Neural progenitor cell (in vitro differentiated cells): ENCODE results near the gene PDE9A. TPM values are rescaled to one million over a fixed set of nuclear protein-coding genes. Genes with fewer than 3 reads are reported as not detected.

Experiments used
- DNase-seq: peaks from one replicate; pipeline ENCODE4 v3.0.0-alpha.2; 2016; ENCODE audit warnings: low spot score
- H2AFZ ChIP-seq: fragments of 200-600 bp; sonication (generic); replicated peaks from 2 replicates; pipeline ENCODE4 v1.6.1; 2016; ENCODE audit warnings: antibody characterized with exemption
- H3F3A ChIP-seq: fragments of 200-600 bp; sonication (generic); 2 replicates; pipeline ENCODE4 v1.6.1; 2016; ENCODE audit warnings: antibody characterized with exemption, low read depth
- H3K27ac ChIP-seq: fragments of 200-600 bp; sonication (generic); 2 replicates; pipeline ENCODE4 v1.5.1; 2016; ENCODE audit warnings: mild to moderate bottlenecking
- H3K27me3 ChIP-seq: fragments of 200-600 bp; sonication (generic); 2 replicates; pipeline ENCODE4 v1.6.1; 2016; ENCODE audit warnings: mild to moderate bottlenecking, moderate library complexity
- H3K36me3 ChIP-seq: fragments of 200-600 bp; sonication (generic); 2 replicates; pipeline ENCODE4 v1.5.1; 2016
- H3K4me1 ChIP-seq: fragments of 200-600 bp; sonication (generic); 2 replicates; pipeline ENCODE4 v1.6.1; 2016; ENCODE audit warnings: mixed run types
- H3K4me2 ChIP-seq: fragments of 200-600 bp; sonication (generic); 2 replicates; pipeline ENCODE4 v1.6.1; 2016
- H3K4me3 ChIP-seq: fragments of 200-600 bp; sonication (generic); 2 replicates; pipeline ENCODE4 v1.5.1; 2016
- H3K79me2 ChIP-seq: fragments of 200-600 bp; sonication (generic); 2 replicates; pipeline ENCODE4 v1.6.1; 2016; ENCODE audit warnings: low read depth
- H3K9ac ChIP-seq: fragments of 200-600 bp; sonication (generic); 2 replicates; pipeline ENCODE4 v1.6.1; 2016
- H3K9me3 ChIP-seq: fragments of 200-600 bp; sonication (generic); 2 replicates; pipeline ENCODE4 v1.5.1; 2016; ENCODE audit warnings: low read depth
- H4K20me1 ChIP-seq: fragments of 200-600 bp; sonication (generic); 2 replicates; pipeline ENCODE4 v1.6.1; 2016; ENCODE audit warnings: low read depth
- H3K27ac Mint-ChIP-seq: 3 replicates; pipeline ENCODE4 v1.8.0; 2021; ENCODE audit warnings: mixed read lengths
- H3K27me3 Mint-ChIP-seq: 2 replicates; pipeline ENCODE4 v1.8.0; 2022; ENCODE audit warnings: low read depth, mild to moderate bottlenecking, inconsistent platforms, moderate library complexity, mixed read lengths; ENCODE audit not compliant: insufficient read depth
- H3K36me3 Mint-ChIP-seq: 3 replicates; pipeline ENCODE4 v1.8.0; 2021; ENCODE audit warnings: mixed read lengths
- H3K4me1 Mint-ChIP-seq: 3 replicates; pipeline ENCODE4 v1.8.0; 2021; ENCODE audit warnings: mixed read lengths
- H3K4me3 Mint-ChIP-seq: 3 replicates; pipeline ENCODE4 v1.8.0; 2021; ENCODE audit warnings: mild to moderate bottlenecking, moderate library complexity, mixed read lengths
- H3K9me3 Mint-ChIP-seq: 3 replicates; pipeline ENCODE4 v1.8.0; 2020; ENCODE audit warnings: mixed read lengths
- CTCF ChIP-seq: fragments of 200-600 bp; sonication (generic); IDR thresholded peaks from 2 replicates; pipeline ENCODE4 v1.5.1; 2017; ENCODE audit warnings: antibody characterized with exemption, mild to moderate bottlenecking
- EZH2 ChIP-seq: fragments of 200-600 bp; sonication (generic); IDR thresholded peaks from 2 replicates; pipeline ENCODE4 v1.6.1; 2017; ENCODE audit warnings: antibody characterized with exemption, mild to moderate bottlenecking, moderate library complexity
- EZH2phosphoT487 ChIP-seq: fragments of 200-600 bp; sonication (generic); IDR thresholded peaks from 2 replicates; pipeline ENCODE4 v1.6.1; 2017; ENCODE audit warnings: antibody characterized with exemption
- total RNA-seq: library from RNA; depleted of rRNA; stranded (reverse); fragments of >200 nt; gene quantifications from 2 replicates; pipeline ENCODE4 v1.2.3, GENCODE V29; 2015; ENCODE audit warnings: low replicate concordance

PDE9A gene
- total RNA-seq, 1 donor from 2014 or later, result 41.0 TPM

- Histone ChIP-seq H3K4me3 (no peak overlapping the region), H4K20me1 (no peaks in the 10 kb centered on the region), H3K4me2 (no peak overlapping the region), H3F3A (no peaks in the 10 kb centered on the region), H2AFZ (no peak overlapping the region), H3K36me3 (no peaks in the 10 kb centered on the region), H3K79me2 (no peaks in the 10 kb centered on the region), H3K9ac (no peak overlapping the region), H3K27ac (no peak overlapping the region), H3K4me1 (no peaks in the 10 kb centered on the region), H3K27me3 (no peaks in the 10 kb centered on the region), H3K9me3 (no peaks in the 10 kb centered on the region)
- Mint-ChIP-seq H3K36me3 (peaks cover 16% of the 10 kb centered on the region), H3K27ac (no peak overlapping the region), H3K27me3 (no peaks in the 10 kb centered on the region), H3K9me3 (peaks cover 4% of the 10 kb centered on the region), H3K4me3 (no peak overlapping the region), H3K4me1 (no peaks in the 10 kb centered on the region)
- TF ChIP-seq EZH2, result no peak
- no peak for TF ChIP-seq CTCF
- TF ChIP-seq EZH2phosphoT487, result no peak
- no peak for DNase-seq
Observed at GRCh38 chr21:42690586-42690985, 37.2 kb downstream of the PDE9A start.

GRCh38 chr21:42691901-42692559, 38.6 kb downstream of the PDE9A start:
- Mint-ChIP-seq H3K4me3 (no peak overlapping the region), H3K9me3 (no peaks in the 10 kb centered on the region), H3K27me3 (no peaks in the 10 kb centered on the region), H3K4me1 (no peaks in the 10 kb centered on the region), H3K27ac (no peak overlapping the region), H3K36me3 (peaks cover 12% of the 10 kb centered on the region)
- H3K27me3 ChIP-seq, result no peaks in the 10 kb centered on the region
- no peak overlapping the region for H2AFZ ChIP-seq
- no peak overlapping the region for H3K9ac ChIP-seq
- H4K20me1 ChIP-seq, result peaks cover 4% of the 10 kb centered on the region
- TF ChIP-seq EZH2, result no peak
- TF ChIP-seq EZH2phosphoT487, result no peak
- TF ChIP-seq CTCF, result no peak
- no peak overlapping the region for H3K27ac ChIP-seq
- H3K4me1 ChIP-seq, result no peaks in the 10 kb centered on the region
- no peak overlapping the region for H3K4me2 ChIP-seq
- no peaks in the 10 kb centered on the region for H3K36me3 ChIP-seq
- H3F3A ChIP-seq, result no peaks in the 10 kb centered on the region
- no peak overlapping the region for H3K4me3 ChIP-seq
- DNase-seq, result no peak
- H3K79me2 ChIP-seq, result no peaks in the 10 kb centered on the region
- H3K9me3 ChIP-seq, result no peaks in the 10 kb centered on the region

GRCh38 chr21:42692688-42693087, 39.3 kb downstream of the PDE9A start:
- H3K79me2 ChIP-seq, result no peaks in the 10 kb centered on the region
- no peak overlapping the region for H3K4me2 ChIP-seq
- no peaks in the 10 kb centered on the region for H3K9me3 ChIP-seq
- H3K36me3 Mint-ChIP-seq, result peaks cover 15% of the 10 kb centered on the region
- H3K36me3 ChIP-seq, result no peaks in the 10 kb centered on the region
- H3K9me3 Mint-ChIP-seq, result no peaks in the 10 kb centered on the region
- TF ChIP-seq EZH2phosphoT487 (no peak), CTCF (no peak), EZH2 (no peak)
- H3K4me3 Mint-ChIP-seq, result no peak overlapping the region
- no peak overlapping the region for H3K27ac ChIP-seq
- no peaks in the 10 kb centered on the region for H3K27me3 ChIP-seq
- H3K4me3 ChIP-seq, result no peak overlapping the region
- no peak overlapping the region for H3K27ac Mint-ChIP-seq
- H2AFZ ChIP-seq, result no peak overlapping the region
- no peaks in the 10 kb centered on the region for H3K4me1 Mint-ChIP-seq
- H3K4me1 ChIP-seq, result no peaks in the 10 kb centered on the region
- no peaks in the 10 kb centered on the region for H3F3A ChIP-seq
- H4K20me1 ChIP-seq, result peaks cover 4% of the 10 kb centered on the region
- H3K27me3 Mint-ChIP-seq, result no peaks in the 10 kb centered on the region
- no peak overlapping the region for H3K9ac ChIP-seq
- DNase-seq, result no peak
